Mesenchymal stem cell (in vitro differentiated cells and primary cell): ENCODE results near the gene G3BP2.

Experiments used
- DNase-seq: peaks from one replicate; pipeline ENCODE4 v3.0.0-alpha.2; 2013
- H2AFZ ChIP-seq: one replicate; pipeline ENCODE4 v1.6.1; 2013; ENCODE audit warnings: low read depth, mild to moderate bottlenecking, control low read depth, inconsistent platforms, low read length, moderate library complexity
- H2AK5ac ChIP-seq: 2 replicates; pipeline ENCODE4 v1.6.1; 2013; ENCODE audit warnings: low read length, moderate library complexity, mild to moderate bottlenecking, inconsistent platforms; ENCODE audit not compliant: severe bottlenecking
- H2BK120ac ChIP-seq: one replicate; pipeline ENCODE4 v1.6.1; 2013; ENCODE audit warnings: low read depth, mild to moderate bottlenecking, inconsistent platforms, low read length, moderate library complexity
- H2BK12ac ChIP-seq, 2 experiments: one replicate each; pipeline ENCODE4 v1.6.1; 2013; ENCODE audit warnings: inconsistent platforms in 2 of 2, low read length in 2 of 2, mild to moderate bottlenecking in 2 of 2, moderate library complexity in 2 of 2, control low read depth in 1 of 2
- H2BK15ac ChIP-seq: one replicate; pipeline ENCODE4 v1.6.1; 2013; ENCODE audit warnings: mild to moderate bottlenecking, low read depth, inconsistent platforms; ENCODE audit not compliant: poor library complexity, severe bottlenecking
- H2BK5ac ChIP-seq: 2 replicates; pipeline ENCODE4 v1.6.1; 2013; ENCODE audit warnings: low read depth, mild to moderate bottlenecking, low read length, control low read depth, inconsistent platforms; ENCODE audit not compliant: poor library complexity, severe bottlenecking
- H3K14ac ChIP-seq, 2 experiments: one replicate each; pipeline ENCODE4 v1.6.1; 2013; ENCODE audit warnings: inconsistent platforms in 2 of 2, low read length in 2 of 2, control low read depth in 1 of 2, mild to moderate bottlenecking in 1 of 2, moderate library complexity in 1 of 2
- H3K18ac ChIP-seq, 2 experiments: one replicate each; pipeline ENCODE4 v1.6.1; 2013; ENCODE audit warnings: inconsistent platforms in 2 of 2, low read length in 2 of 2, control low read depth in 1 of 2, low read depth in 1 of 2, mild to moderate bottlenecking in 1 of 2
- H3K23ac ChIP-seq, 2 experiments: one replicate each; pipeline ENCODE4 v1.6.1; 2013; ENCODE audit warnings: inconsistent platforms in 2 of 2, low read length in 2 of 2, mild to moderate bottlenecking in 2 of 2, moderate library complexity in 2 of 2, control low read depth in 1 of 2
- H3K27ac ChIP-seq: 2 replicates; pipeline ENCODE4 v1.5.1; 2013; ENCODE audit warnings: mild to moderate bottlenecking, moderate library complexity, low read length, control low read depth, inconsistent platforms; ENCODE audit not compliant: poor library complexity, severe bottlenecking
- H3K27me3 ChIP-seq, 2 experiments: 2 replicates each; pipeline versions ENCODE4 v1.6.1 to v1.7.0; 2013; ENCODE audit warnings: low read length in 2 of 2, mild to moderate bottlenecking in 2 of 2, moderate library complexity in 2 of 2, control low read depth in 1 of 2, inconsistent platforms in 1 of 2; ENCODE audit not compliant: control insufficient read depth in 1 of 2, insufficient read depth in 1 of 2
- H3K36me3 ChIP-seq, 2 experiments: 2 replicates each; pipeline versions ENCODE4 v1.6.1 to v1.7.0; 2013; ENCODE audit warnings: low read length in 2 of 2, control low read depth in 1 of 2, inconsistent platforms in 1 of 2, low read depth in 1 of 2, mild to moderate bottlenecking in 1 of 2; ENCODE audit not compliant: insufficient read depth in 2 of 2, control insufficient read depth in 1 of 2
- H3K4ac ChIP-seq, 2 experiments: one replicate each; pipeline ENCODE4 v1.6.1; 2013; ENCODE audit warnings: inconsistent platforms in 2 of 2, low read length in 2 of 2, mild to moderate bottlenecking in 2 of 2, moderate library complexity in 2 of 2, control low read depth in 1 of 2, low read depth in 1 of 2
- H3K4me1 ChIP-seq: 2 replicates; pipeline ENCODE4 v1.6.1; 2013; ENCODE audit warnings: low read depth, low read length, control low read depth; ENCODE audit not compliant: control insufficient read depth, insufficient read depth
- H3K4me2 ChIP-seq: 2 replicates; pipeline ENCODE4 v1.6.1; 2013; ENCODE audit warnings: low read length, mild to moderate bottlenecking, inconsistent platforms; ENCODE audit not compliant: poor library complexity, severe bottlenecking
- H3K4me3 ChIP-seq, 2 experiments: 2 replicates each; pipeline versions ENCODE4 v1.5.1 to v1.7.0; 2013; ENCODE audit warnings: low read length in 2 of 2, mild to moderate bottlenecking in 2 of 2, control low read depth in 1 of 2, low read depth in 1 of 2; ENCODE audit not compliant: insufficient read depth in 1 of 2
- H3K79me1 ChIP-seq: replicated peaks from 2 replicates; pipeline ENCODE4 v1.6.1; 2013; ENCODE audit warnings: mild to moderate bottlenecking, control low read depth, low read length, inconsistent platforms; ENCODE audit not compliant: poor library complexity, severe bottlenecking
- H3K9ac ChIP-seq: 2 replicates; pipeline ENCODE4 v1.7.0; 2013; ENCODE audit warnings: mild to moderate bottlenecking, low read length, moderate library complexity
- H3K9me3 ChIP-seq: 2 replicates; pipeline ENCODE4 v1.7.0; 2013; ENCODE audit warnings: mild to moderate bottlenecking, low read length; ENCODE audit not compliant: control insufficient read depth
- H4K8ac ChIP-seq: one replicate; pipeline ENCODE4 v1.6.1; 2013; ENCODE audit warnings: inconsistent platforms, mild to moderate bottlenecking, low read length, moderate library complexity
- H4K91ac ChIP-seq: one replicate; pipeline ENCODE4 v1.6.1; 2013; ENCODE audit warnings: mild to moderate bottlenecking, low read length, inconsistent platforms
- WGBS: methylation state at CpG from one replicate; pipeline ENCODE4 v1.1.7; 2013; ENCODE audit warnings: mixed read lengths; 5-methylcytosine and 5-hydroxymethylcytosine counted together

Gene G3BP2

DNA sequence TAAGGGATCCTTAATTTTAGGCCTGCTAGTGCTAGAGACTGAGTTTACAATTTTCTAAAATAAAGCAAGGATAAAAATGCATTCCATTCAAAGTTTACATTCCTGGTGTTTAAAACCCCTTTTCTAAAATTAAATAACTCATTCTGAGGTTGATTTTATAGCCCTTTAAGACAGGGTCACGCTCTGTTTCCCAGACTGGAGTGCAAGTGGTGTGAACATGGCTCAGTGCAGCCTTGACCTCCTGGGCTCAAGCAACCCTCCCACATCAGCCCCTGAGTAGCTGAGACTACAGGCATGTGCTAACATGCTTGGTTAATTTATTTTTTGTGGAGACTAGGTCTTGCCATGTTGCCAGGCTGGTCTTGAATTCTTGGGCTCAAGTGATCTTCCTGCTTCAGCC is 36.0 kb downstream of the G3BP2 start:
- Histone ChIP-seq H4K8ac (no peak overlapping the region), H3K4me2 (no peak overlapping the region), H3K9me3 (no peaks in the 10 kb centered on the region), H3K23ac (no peak overlapping the region), H3K4me3 (no peak overlapping the region), H2AK5ac (no peak overlapping the region), H3K4ac (no peak overlapping the region), H2BK12ac (no peak overlapping the region), H3K27ac (peak overlapping the region; percentile 58), H3K27me3 (no peaks in the 10 kb centered on the region), H2BK15ac (no peak overlapping the region), H2AFZ (no peak overlapping the region), H3K36me3 (peaks cover 10 to 13% of the 10 kb centered on the region in 2 experiments), H3K4me1 (peaks cover 3% of the 10 kb centered on the region), H3K79me1 (no peaks in the 10 kb centered on the region), H3K9ac (no peak overlapping the region), H2BK120ac (no peak overlapping the region), H3K14ac (no peak overlapping the region), H3K18ac (no peak overlapping the region), H4K91ac (no peak overlapping the region), H2BK5ac (no peak overlapping the region)
- DNase-seq, result peak; percentile 39
- WGBS, result 15% methylated on average over 1 of the region's 1 CpG

- Histone ChIP-seq H4K8ac (no peak overlapping the region), H3K4me1 (peaks cover 9% of the 10 kb centered on the region), H2AK5ac (no peak overlapping the region), H3K27ac (no peak overlapping the region), H3K4me3 (peak overlapping the region in 1 of 2 experiments; percentile 25), H2BK120ac (no peak overlapping the region), H3K14ac (no peak overlapping the region), H3K18ac (no peak overlapping the region), H3K36me3 (peaks cover under 1 to 4% of the 10 kb centered on the region in 2 experiments), H3K4ac (no peak overlapping the region), H3K4me2 (no peak overlapping the region), H4K91ac (no peak overlapping the region), H2BK12ac (no peak overlapping the region), H3K9ac (peak overlapping the region; percentile 65), H2BK5ac (no peak overlapping the region), H3K27me3 (no peaks in the 10 kb centered on the region), H2AFZ (no peak overlapping the region), H3K23ac (no peak overlapping the region), H2BK15ac (no peak overlapping the region), H3K9me3 (no peaks in the 10 kb centered on the region), H3K79me1 (peaks cover 3% of the 10 kb centered on the region)
- no peak for DNase-seq
- WGBS, result 80% methylated on average over 2 of the region's 2 CpGs
Observed at GRCh38 chr4:75634951-75635350, 38.3 kb downstream of the G3BP2 start.

- Histone ChIP-seq H2AK5ac (no peak overlapping the region), H2BK120ac (no peak overlapping the region), H3K18ac (no peak overlapping the region), H4K91ac (no peak overlapping the region), H2AFZ (no peak overlapping the region), H3K14ac (no peak overlapping the region), H2BK15ac (no peak overlapping the region), H3K9ac (peak overlapping the region; percentile 65), H4K8ac (no peak overlapping the region), H2BK5ac (no peak overlapping the region), H3K23ac (no peak overlapping the region), H3K4me2 (no peak overlapping the region), H3K9me3 (no peaks in the 10 kb centered on the region), H3K27ac (no peak overlapping the region), H3K4ac (no peak overlapping the region), H3K36me3 (no peaks in the 10 kb centered on the region), H3K4me3 (peak overlapping the region in 1 of 2 experiments; percentile 25), H3K4me1 (peaks cover 11% of the 10 kb centered on the region), H3K79me1 (peaks cover 3% of the 10 kb centered on the region), H3K27me3 (no peaks in the 10 kb centered on the region), H2BK12ac (no peak overlapping the region)
- DNase-seq, result no peak
- WGBS, result 100% methylated on average over 2 of the region's 3 CpGs
Observed at GRCh38 chr4:75634281-75634680, 38.9 kb downstream of the G3BP2 start.

GRCh38 chr4:75633846-75634245 is 39.4 kb downstream of the G3BP2 start:
- Histone ChIP-seq H3K36me3 (no peaks in the 10 kb centered on the region), H3K23ac (no peak overlapping the region), H3K4me3 (peak overlapping the region in 1 of 2 experiments; percentile 47), H3K18ac (no peak overlapping the region), H3K4me1 (peaks cover 11% of the 10 kb centered on the region), H3K9ac (peak overlapping the region; percentile 65), H2BK120ac (no peak overlapping the region), H2AFZ (no peak overlapping the region), H3K27me3 (no peaks in the 10 kb centered on the region), H3K4me2 (no peak overlapping the region), H3K4ac (no peak overlapping the region), H2AK5ac (no peak overlapping the region), H3K9me3 (no peaks in the 10 kb centered on the region), H2BK12ac (no peak overlapping the region), H3K79me1 (peaks cover 3% of the 10 kb centered on the region), H4K91ac (no peak overlapping the region), H4K8ac (no peak overlapping the region), H2BK15ac (no peak overlapping the region), H3K14ac (no peak overlapping the region), H2BK5ac (no peak overlapping the region), H3K27ac (no peak overlapping the region)
- peak; percentile 50 for DNase-seq
- 70% methylated on average over 1 of the region's 2 CpGs for WGBS
